ENCODE measurements around the gene BMP10. TPM values are rescaled to one million over a fixed set of nuclear protein-coding genes. Genes with fewer than 3 reads are reported as not detected.

The BMP10 gene
- total RNA-seq, 4 donors from 2014 or later, result not detected

DNA sequence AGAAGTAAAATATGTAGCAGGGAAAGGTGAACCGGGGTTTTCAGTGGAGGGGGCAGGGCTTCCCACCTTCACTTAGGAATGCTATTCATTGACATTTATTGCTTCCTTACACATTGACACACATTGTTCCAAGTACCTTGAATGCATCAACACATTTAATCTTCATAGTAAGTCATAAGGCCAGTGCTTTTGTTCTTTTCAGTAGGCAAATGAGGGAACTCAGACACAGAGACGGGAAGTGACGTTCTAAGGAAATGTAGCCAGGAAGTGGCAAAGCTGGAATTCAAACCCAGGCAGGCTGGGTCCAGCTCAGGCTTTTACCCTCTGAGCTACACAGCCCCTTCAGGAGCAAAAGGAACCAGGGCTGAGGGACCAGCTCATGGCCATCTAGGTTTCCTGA lies 20.7 kb downstream of the BMP10 start:
- Histone ChIP-seq H3K9me3 (no peaks in the 10 kb centered on the region), H3K4me1 (peaks cover 0 to 5% (median 2%) of the 10 kb centered on the region in 4 donors), H3K27ac (replicated peaks in 1 of 4) (no peak overlapping the region), H3K27me3 (peaks cover 0 to 12% (median 0%) of the 10 kb centered on the region in 4 donors), H3K36me3 (no peaks in the 10 kb centered on the region), H3K4me3 (no peak overlapping the region)
- peak; percentile 45 for DNase-seq (ENCODE audit: extremely low spot score)
- TF ChIP-seq, protein P1, sequence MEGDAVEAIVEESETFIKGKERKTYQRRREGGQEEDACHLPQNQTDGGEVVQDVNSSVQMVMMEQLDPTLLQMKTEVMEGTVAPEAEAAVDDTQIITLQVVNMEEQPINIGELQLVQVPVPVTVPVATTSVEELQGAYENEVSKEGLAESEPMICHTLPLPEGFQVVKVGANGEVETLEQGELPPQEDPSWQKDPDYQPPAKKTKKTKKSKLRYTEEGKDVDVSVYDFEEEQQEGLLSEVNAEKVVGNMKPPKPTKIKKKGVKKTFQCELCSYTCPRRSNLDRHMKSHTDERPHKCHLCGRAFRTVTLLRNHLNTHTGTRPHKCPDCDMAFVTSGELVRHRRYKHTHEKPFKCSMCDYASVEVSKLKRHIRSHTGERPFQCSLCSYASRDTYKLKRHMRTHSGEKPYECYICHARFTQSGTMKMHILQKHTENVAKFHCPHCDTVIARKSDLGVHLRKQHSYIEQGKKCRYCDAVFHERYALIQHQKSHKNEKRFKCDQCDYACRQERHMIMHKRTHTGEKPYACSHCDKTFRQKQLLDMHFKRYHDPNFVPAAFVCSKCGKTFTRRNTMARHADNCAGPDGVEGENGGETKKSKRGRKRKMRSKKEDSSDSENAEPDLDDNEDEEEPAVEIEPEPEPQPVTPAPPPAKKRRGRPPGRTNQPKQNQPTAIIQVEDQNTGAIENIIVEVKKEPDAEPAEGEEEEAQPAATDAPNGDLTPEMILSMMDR (IDR thresholded peaks at IDR 0.05), result no peak
- TF ChIP-seq POLR2AphosphoS5 (IDR thresholded peaks at IDR 0.05), result no peak
- no peak for TF ChIP-seq EP300 (IDR thresholded peaks at IDR 0.05)
- TF ChIP-seq POLR2A (IDR thresholded peaks at IDR 0.05; ENCODE audit: low read depth), result no peak
- intact Hi-C loops (cut with DNase I), result no loop called here
- WGBS, result 77% methylated on average over 3 of the region's 3 CpGs

DNA sequence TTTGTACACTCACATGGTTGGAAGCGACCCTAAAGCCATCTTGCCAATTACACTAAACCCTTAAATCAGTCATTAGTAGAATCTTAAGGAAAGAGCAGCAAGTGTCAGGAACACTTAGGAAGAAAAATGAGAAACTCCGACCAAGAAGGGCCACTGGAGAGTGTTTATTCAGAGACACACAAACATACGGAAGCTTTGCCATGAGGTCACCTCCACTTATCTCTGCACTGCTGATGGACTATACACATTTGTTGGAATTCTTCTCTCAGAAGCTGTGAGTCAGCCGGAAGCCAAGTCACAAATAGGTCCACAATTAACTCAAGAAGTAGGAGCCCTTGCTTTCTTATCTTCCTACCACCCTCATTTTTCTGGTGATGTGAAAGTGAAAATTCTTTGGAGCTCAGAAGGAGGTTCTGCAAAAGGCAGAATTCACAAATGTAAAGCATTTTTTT lies 21.6 kb downstream of the BMP10 start:
- no peaks in the 10 kb centered on the region for H3K36me3 ChIP-seq
- H3K27me3 ChIP-seq, result peaks cover 0 to 12% (median 0%) of the 10 kb centered on the region in 4 donors
- H3K4me3 ChIP-seq, result no peak overlapping the region
- H3K27ac ChIP-seq (replicated peaks in 1 of 4), result no peak overlapping the region
- WGBS, result 64% methylated on average over 4 of the region's 4 CpGs
- H3K9me3 ChIP-seq, result no peaks in the 10 kb centered on the region
- intact Hi-C loops (cut with DNase I), result no loop called here
- peaks cover 0 to 5% (median 2%) of the 10 kb centered on the region in 4 donors for H3K4me1 ChIP-seq
- no peak for TF ChIP-seq POLR2A (IDR thresholded peaks at IDR 0.05; ENCODE audit: low read depth)
- TF ChIP-seq EP300 (IDR thresholded peaks at IDR 0.05), result no peak
- no peak for TF ChIP-seq POLR2AphosphoS5 (IDR thresholded peaks at IDR 0.05)
- TF ChIP-seq, protein P1 (IDR thresholded peaks at IDR 0.05), result no peak
- peak; percentile 21 for DNase-seq (ENCODE audit: extremely low spot score)

DNA sequence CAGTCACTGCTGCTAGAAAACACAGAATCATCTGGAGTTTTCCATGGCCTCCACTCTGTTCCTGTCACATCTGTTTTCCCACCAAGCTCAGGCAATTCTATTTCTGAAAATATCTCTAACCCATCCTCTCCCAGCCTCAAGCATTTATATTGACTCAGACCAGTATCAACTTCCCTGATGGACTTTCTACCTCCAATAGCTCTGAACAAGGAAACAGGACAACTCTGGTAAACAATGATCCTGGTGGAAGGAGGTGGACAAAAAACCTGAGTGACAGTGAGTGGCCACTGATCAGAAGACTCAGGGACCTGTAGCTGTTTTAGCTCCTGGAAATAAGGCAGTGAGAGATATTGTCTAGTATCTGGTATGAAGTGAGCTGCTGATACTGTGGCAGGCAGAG lies 23.4 kb downstream of the BMP10 start:
- Histone ChIP-seq H3K36me3 (no peaks in the 10 kb centered on the region), H3K27me3 (peaks cover 0 to 12% (median 0%) of the 10 kb centered on the region in 4 donors), H3K9me3 (no peaks in the 10 kb centered on the region), H3K4me3 (no peak overlapping the region), H3K4me1 (no peaks in the 10 kb centered on the region), H3K27ac (replicated peaks in 1 of 4) (no peak overlapping the region)
- TF ChIP-seq POLR2AphosphoS5 (IDR thresholded peaks at IDR 0.05) (no peak), POLR2A (IDR thresholded peaks at IDR 0.05; ENCODE audit: low read depth) (no peak), EP300 (IDR thresholded peaks at IDR 0.05) (no peak)
- TF ChIP-seq, protein P1 (IDR thresholded peaks at IDR 0.05), result no peak
- intact Hi-C loops (cut with DNase I), result no loop called here
- peak; percentile 26 for DNase-seq (ENCODE audit: extremely low spot score)

DNA sequence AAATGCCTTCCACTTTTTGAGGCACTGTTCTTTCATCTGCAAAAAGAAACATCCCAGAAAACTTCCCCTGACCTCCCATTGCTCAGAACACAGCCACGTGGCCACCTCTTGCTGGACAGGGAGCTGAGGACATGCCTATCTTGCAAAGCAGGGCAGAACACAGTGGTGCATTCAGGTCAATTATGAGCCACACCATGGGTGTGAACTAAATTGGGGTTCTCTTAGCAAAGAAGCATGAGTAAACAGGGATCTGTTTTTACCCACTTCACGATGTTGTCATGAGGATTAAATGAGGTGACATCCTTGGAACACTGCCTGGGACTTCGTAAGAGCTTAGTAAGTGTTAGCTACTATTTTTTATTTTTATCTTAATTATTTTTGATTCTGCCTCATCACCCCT lies 25.1 kb downstream of the BMP10 start:
- no peak for DNase-seq (ENCODE audit: extremely low spot score)
- H3K4me1 ChIP-seq, result no peaks in the 10 kb centered on the region
- peaks cover 0 to 12% (median 0%) of the 10 kb centered on the region in 4 donors for H3K27me3 ChIP-seq
- intact Hi-C loops (cut with DNase I), result no loop called here
- H3K36me3 ChIP-seq, result no peaks in the 10 kb centered on the region
- no peak overlapping the region for H3K4me3 ChIP-seq
- TF ChIP-seq, protein P1 (IDR thresholded peaks at IDR 0.05), result no peak
- no peak for TF ChIP-seq EP300 (IDR thresholded peaks at IDR 0.05)
- TF ChIP-seq POLR2A (IDR thresholded peaks at IDR 0.05; ENCODE audit: low read depth), result no peak
- TF ChIP-seq POLR2AphosphoS5 (IDR thresholded peaks at IDR 0.05), result no peak
- no peak overlapping the region for H3K27ac ChIP-seq (replicated peaks in 1 of 4)
- no peaks in the 10 kb centered on the region for H3K9me3 ChIP-seq
- WGBS, result 61% methylated on average over 3 of the region's 3 CpGs

DNA sequence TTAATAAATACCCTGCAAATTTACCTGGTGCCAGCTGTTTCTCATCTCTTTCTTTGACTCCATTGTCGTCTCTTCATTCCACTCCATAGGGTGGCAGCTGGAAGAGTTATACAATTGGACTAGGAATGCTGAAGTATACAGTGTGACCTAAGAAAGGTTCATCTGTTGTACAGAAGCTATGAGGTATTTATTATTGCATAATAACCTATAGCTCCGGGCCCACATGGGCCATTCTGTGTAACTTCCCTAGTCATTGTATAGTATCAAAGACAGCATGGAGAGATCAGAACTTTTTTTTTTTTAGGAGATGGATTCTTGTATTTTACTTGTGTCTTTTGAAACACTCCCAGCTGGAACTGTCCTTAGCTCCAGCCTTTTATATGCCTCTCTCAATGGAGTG lies 26.2 kb downstream of the BMP10 start:
- no peak for TF ChIP-seq EP300 (IDR thresholded peaks at IDR 0.05)
- no peak for TF ChIP-seq POLR2A (IDR thresholded peaks at IDR 0.05; ENCODE audit: low read depth)
- no peak for TF ChIP-seq POLR2AphosphoS5 (IDR thresholded peaks at IDR 0.05)
- H3K27me3 ChIP-seq, result peaks cover 0 to 12% (median 0%) of the 10 kb centered on the region in 4 donors
- no peak for DNase-seq (ENCODE audit: extremely low spot score)
- 61% methylated on average over 2 of the region's 2 CpGs for WGBS
- no peaks in the 10 kb centered on the region for H3K9me3 ChIP-seq
- H3K4me1 ChIP-seq, result no peaks in the 10 kb centered on the region
- H3K27ac ChIP-seq (replicated peaks in 1 of 4), result no peak overlapping the region
- no peaks in the 10 kb centered on the region for H3K36me3 ChIP-seq
- no peak overlapping the region for H3K4me3 ChIP-seq
- intact Hi-C loops (cut with DNase I), result no loop called here

Data from esophagus muscularis mucosa (tissue), 4 donors.